NCI-H2029 (cell line): ENCODE measurements around the gene POLG2.

Source experiments
- DNase-seq: peaks from one replicate; lab custom pipeline; 2025; lab: John Stamatoyannopoulos, UW

Gene POLG2

DNA sequence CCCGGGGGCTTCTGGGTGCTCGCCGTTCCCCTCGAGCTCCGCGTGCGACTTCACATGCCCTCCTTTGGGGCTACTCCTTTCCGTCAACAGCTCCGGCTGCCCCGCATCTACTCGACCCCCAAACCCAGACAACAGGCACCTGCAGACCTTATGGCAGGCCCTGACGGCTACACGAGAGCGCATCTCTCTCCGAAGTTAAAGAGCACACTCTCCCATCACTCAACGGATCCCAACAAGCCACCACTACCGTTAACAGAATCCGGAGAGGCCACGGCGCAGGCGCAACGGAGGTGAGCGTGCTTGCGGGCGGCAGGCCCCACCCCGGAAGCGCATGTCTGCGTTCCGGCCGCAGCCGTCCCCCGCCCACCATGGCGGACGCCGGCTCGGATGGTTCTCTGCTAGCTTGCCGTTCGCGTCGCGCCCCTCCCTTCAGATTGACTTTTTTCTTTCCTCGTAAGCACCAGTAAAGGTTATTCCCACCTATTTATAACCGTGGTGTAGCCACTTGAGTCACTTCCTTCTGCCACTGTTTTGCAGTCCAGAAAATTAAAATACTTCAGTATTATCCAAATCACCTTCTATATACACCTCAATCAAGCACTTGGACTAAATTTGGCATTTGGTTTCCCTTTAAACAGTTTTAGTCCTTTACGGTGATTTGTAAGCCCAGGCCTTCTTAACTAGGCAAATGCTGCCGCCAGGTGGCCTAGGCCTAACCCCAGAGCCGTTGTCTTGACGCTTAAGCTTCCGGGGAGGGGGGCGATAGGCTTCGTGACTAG lies at the start of gene POLG2:
Gene POLG2 (minus strand): TSS at position 269 of the 779 bp plus-strand sequence. CDS start 86 bp downstream, at position 183.
- DNase-seq = peak; percentile 76

GRCh38 chr17:64544742-64545141 lies 47.9 kb upstream of the POLG2 start:
- no peak for DNase-seq

- DNase-seq = no peak
These were observed 43.4 kb upstream of the POLG2 start for GRCh38 chr17:64540118-64540776.

DNA sequence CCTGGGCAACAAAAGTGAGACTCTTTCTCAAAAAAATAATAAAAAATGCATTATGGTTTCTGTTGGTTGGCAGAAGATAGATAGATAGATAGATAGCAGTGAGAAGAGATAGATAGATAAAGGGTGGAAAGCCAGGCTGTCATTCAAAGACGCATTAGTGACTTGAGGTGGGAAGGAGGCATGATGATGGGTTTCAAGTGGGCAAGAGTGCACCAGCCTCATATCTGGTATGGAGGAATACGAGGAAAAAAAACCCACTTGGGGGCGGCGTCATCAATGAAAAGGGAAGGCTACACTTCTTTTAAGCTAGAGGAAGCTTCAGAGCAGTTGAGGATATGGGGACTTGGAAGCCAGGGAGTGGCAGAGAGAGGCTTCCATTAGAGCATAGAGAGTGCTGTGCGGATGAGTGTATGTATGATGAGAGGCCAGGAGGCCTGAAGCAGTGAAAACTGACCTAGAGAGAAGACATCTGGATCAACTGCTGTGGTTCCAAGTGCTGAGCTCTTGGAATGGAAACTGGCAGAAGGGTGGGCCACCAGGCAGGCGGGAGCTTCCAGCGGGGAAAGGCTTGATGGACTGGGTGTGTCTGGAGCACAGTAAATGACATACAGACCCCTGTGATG lies 41.8 kb upstream of the POLG2 start:
- no peak for DNase-seq

DNA sequence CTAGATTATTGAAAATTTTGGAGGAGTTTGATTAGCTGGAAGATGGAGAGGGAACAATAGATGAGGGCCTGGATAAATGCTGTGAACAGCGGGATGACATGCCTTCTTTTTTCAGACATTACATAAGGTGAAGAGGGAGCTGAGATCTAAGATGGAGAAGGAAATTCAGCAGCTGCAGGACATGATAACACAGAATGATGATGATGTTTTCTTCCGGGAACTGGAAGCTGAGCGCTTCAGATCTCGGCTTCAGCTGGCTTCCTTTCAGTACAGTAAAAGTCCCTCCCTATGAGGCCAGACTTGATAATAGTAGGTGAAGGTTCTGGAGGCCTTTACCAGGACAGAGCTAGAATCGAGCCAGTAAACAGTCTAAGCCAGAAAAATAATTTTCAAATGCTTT lies 40.6 kb upstream of the POLG2 start:
- DNase-seq = no peak

GRCh38 chr17:64536913-64537312 lies 40.1 kb upstream of the POLG2 start:
- DNase-seq = no peak

- DNase-seq = no peak
These were observed 38.5 kb upstream of the POLG2 start for GRCh38 chr17:64535357-64535756.

GRCh38 chr17:64534187-64534586 lies 37.3 kb upstream of the POLG2 start:
- DNase-seq = no peak

DNA sequence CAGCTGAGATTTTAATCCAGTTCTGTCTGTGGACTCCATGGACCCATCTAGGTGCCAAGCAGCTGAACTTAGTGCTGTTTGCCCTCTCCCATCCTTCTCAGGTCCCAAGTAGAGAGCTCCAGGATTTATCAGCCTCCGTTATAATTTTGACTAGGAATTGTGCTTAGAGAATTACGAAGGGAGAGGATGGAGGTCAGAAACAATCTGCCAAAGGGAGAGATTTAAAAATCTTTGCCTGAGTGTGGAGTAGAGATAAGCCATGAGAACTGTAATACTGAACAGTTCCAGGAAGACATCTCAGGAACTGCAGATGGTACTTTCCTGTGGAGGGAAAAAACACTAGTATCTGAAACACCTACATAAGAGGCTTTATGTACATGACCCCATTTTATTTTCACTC lies 36.9 kb upstream of the POLG2 start:
- DNase-seq = no peak

DNA sequence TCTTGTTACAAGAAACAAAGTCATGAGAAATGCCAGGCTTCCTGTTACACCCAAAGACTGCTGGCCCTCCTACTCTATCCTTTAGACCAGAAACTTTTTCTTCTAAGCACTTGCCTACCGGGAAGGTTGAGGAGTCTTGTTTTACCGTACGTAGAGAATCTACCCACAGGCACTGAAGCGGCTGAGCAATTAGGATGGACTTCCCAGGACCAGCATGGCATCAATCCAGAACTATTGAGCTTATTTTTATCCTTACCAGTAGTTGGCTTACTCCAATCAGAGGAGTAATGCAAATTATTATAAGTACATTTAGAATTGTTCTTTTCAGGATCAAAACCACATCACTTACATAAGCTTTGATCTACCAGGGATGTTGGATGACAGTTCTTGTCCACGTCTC lies 35.6 kb upstream of the POLG2 start:
- DNase-seq = no peak

DNA sequence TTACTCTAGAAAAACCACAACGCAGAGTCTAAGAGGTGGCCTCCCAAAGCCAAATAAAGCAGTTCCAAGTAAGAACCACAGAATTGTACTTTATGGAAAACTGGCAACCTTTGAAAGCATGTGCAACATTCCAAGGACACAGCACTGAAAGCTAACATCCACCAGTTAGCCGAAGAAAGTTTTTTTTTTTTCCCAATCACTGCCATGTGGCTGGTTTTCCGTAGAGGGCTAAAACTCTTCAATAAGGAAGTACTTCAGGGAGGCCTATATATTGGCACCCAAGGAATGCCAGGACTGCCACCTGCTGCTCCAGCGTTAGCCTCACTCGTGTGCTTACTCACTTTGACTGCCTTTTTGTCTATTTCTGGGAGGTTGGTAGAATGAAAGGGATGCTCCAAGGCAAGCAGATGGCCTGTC lies 35.1 kb upstream of the POLG2 start:
- DNase-seq = no peak

DNA sequence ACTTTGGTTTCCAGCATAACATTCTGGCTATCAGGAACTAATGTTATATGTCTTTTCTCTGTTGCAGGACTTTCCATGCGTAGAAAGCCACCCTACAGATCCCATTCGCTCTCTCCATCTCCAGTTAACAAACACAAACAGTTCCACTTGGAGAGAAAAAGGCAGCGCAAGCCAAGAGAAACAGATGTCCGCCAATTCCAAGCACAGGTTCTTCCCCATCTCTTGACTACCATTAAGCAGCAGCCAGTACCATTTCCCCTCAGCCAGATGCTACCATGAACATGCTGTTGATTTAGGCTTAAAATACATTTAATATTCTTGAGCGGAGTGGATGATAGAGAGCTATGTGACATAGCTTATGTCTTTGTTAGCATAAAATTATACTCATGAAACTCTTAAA lies 32.4 kb upstream of the POLG2 start:
- no peak for DNase-seq

DNA sequence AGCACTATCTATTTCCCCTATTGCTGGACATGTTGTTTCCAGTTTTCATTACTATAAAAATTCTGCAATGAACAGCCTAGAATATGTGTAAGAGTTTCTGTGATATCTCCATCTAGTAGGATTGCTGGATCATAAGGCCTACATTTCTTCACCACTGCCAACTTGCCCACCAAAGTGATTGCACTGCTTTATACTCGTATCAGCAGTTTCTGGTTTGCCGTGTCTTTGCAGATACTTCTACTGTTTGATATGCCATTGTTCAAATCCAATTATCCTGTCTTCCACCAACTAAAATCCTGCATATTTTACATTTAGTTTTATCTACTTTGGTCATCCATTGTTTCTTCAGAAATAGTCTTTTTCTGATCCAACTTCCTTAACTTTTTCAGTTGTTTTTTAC lies 31.1 kb upstream of the POLG2 start:
- DNase-seq = no peak

DNA sequence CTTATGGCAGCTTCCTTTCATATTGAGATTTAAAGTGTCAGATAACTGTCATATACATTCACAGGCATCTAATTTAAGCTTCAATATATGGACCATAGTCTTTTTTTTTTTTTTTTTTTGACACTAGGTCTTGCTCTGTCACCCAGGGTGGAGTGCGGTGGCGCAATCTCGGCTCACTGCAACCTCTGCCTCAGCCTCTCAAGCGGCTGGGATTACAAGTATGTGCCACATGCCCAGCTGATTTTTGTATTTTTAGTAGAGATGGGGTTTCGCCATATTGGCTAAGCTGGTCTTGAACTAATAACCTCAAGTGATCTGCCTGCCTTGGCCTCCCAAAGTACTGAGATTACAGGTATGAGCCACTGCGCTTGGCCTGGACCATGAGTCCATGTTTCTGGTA lies 23.5 kb upstream of the POLG2 start:
- no peak for DNase-seq

DNA sequence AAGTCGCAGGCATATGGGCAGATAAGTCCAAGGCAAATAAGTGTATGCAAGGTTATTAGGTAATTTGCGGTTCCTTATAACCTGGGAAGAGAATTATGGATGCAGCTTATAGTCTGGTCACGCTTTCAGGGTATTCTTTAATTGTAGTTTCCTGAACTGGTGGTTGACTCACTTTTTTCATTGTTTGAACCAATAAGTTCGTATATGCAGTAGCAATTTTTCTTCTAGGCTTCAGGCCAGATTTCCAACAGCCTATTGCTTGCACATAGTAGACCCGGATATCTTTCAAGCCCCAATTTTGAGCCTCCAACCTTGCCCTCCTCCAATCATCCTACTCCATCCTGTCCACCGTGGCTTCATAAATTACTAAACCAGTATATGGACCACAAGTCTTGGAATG lies 22.7 kb upstream of the POLG2 start:
- DNase-seq = no peak

GRCh38 chr17:64515829-64516228 lies 19.0 kb upstream of the POLG2 start:
- DNase-seq = no peak

- no peak for DNase-seq
These were observed 18.6 kb upstream of the POLG2 start for GRCh38 chr17:64515419-64515818.

DNA sequence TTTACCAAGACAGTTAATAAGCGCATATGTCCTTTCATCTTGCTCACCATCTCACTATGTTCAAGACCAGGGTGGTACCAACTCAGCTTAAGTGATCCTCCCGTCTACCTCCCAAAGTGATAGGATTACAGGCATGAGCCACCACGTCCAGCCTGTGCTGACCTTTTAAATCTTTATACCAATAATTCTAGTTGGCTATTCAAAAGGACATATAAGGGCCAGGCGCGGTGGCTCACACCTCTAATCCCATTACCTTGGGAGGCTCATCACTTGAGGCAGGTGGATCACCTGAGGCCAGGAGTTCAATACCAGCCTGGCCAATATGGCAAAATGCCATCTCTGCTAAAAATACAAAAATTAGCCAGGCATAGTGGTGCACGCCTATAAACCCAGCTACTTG lies 12.3 kb upstream of the POLG2 start:
- DNase-seq = no peak

DNA sequence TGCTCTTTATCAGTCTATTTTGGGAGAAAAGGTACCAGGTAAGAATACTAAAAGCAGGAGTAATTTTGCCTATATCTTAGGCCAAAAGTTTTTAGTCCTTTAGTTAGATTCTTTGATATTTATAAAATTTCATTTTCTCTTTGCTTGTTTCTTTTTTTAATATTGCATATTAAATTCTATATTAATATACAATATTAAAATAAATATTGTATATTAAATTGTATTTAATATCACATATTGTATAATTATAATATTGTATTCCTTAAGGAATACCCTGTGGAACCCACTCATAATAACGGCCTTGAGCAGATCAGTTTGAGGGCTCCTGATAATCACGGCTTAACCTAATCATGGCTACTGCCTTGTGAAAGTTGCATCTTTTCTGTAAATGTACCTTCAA lies 11.8 kb upstream of the POLG2 start:
- no peak for DNase-seq

DNA sequence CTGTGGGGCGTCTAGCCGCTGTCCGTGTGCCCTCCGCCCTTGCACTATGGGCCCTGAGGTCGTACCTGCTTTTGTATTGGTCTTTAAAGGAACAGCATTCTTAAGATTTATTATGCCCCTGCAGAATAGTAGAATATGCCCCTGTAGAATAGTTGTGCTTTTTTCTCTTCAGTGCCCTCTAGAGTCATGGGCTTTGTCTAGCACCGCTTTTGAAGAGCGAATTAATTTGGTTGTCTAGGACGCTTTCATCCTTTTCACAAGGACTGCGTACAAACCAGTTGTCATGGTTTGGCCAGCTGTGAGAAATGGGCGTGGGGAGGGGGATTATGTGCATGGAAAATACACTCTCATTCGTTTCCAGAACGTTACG lies 10.5 kb upstream of the POLG2 start:
- peak; percentile 54 for DNase-seq

DNA sequence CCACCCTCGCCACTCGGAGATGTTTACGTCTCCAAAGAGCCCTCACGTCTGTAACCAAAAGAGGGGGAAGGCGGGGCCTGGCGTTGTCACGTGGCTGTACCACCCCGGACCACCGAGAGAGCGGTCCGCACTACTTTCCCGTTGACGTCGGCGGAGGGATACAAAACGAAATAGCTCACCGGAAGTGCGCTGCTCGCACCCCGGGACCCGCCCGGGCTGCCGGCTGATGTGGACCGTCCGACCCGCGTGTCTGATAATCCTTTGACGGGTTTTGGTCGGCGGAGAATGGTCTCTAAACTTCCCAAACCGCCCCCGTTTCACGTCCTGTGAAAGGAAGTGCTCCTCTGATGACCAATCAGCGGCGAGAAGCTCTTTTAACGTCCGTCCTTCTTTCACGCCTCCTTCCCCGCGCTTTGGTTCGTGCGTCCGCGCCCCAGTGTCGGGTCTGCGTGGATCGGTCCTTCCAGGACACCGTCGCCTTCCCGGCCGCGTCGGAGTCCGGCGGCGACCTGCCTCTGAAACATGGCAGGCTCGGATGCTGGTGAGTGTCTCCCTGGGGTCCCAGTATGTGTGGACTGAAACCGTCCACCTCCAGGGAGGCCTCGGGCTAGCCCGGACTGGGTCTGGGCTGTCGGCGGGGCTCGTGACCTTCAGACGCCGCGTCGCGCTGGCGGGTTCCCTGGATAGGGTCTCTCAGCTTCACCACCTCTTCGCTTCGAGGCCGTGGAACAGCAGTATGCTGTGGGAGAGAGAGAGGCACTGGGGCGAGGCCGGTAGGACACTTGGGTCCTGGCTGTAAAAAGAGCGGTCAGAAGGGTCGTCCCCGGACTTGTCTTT lies 9.9 kb upstream of the POLG2 start, which contains the start of gene CEP95:
Gene CEP95 (plus strand): TSS at position 402 of the 837 bp plus-strand sequence. CDS start 121 bp downstream, at position 523.
- peak; percentile 94 for DNase-seq

- DNase-seq = peak; percentile 94
These were observed 9.3 kb upstream of the POLG2 start, which contains the start of gene DDX5 for GRCh38 chr17:64506201-64506575. Gene DDX5 (minus strand): TSS chr17:64506289. CDS start chr17:64506119, 170 bp downstream.
